Measurements from ENCODE around the gene SGK1.

GRCh38 chr6:134183844-134184243 lies 134.1 kb downstream of the SGK1 start:
- no peak for TF ChIP-seq EZH2 (IDR thresholded peaks at IDR 0.05)
- no peak for TF ChIP-seq POLR2AphosphoS5 (IDR thresholded peaks at IDR 0.05; ENCODE audit: borderline replicate concordance, low read depth, low read length)
